ENCODE data around the gene HBM.

The HBM gene

GRCh38 chr16:165539-166374, at the start of gene HBM:
HBM (plus strand) TSS chr16:165978; CDS start chr16:165998, 20 bp downstream.
- peak within 1 kb of the TSS in 1 of 2 donors; percentile 7 for H3K4me3 ChIP-seq
- intact Hi-C loops (cut with DNase I; ENCODE audit: low total_unique reads), result no loop called here
- peaks cover 14 to 76% of the 10 kb centered on the region in 2 donors for H3K27me3 ChIP-seq
- no peak for DNase-seq
- TF ChIP-seq, protein P1, sequence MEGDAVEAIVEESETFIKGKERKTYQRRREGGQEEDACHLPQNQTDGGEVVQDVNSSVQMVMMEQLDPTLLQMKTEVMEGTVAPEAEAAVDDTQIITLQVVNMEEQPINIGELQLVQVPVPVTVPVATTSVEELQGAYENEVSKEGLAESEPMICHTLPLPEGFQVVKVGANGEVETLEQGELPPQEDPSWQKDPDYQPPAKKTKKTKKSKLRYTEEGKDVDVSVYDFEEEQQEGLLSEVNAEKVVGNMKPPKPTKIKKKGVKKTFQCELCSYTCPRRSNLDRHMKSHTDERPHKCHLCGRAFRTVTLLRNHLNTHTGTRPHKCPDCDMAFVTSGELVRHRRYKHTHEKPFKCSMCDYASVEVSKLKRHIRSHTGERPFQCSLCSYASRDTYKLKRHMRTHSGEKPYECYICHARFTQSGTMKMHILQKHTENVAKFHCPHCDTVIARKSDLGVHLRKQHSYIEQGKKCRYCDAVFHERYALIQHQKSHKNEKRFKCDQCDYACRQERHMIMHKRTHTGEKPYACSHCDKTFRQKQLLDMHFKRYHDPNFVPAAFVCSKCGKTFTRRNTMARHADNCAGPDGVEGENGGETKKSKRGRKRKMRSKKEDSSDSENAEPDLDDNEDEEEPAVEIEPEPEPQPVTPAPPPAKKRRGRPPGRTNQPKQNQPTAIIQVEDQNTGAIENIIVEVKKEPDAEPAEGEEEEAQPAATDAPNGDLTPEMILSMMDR (IDR thresholded peaks at IDR 0.05), result no peak
- peaks cover 10 to 18% (median 16%) of the 10 kb centered on the region in 4 donors for H3K4me1 ChIP-seq
- H3K27ac ChIP-seq, result no peak within 1 kb of the TSS
- H3K36me3 ChIP-seq, result no peaks in the 10 kb centered on the region
- no peaks in the 10 kb centered on the region for H3K9me3 ChIP-seq

GRCh38 chr16:116015-116414, 49.8 kb upstream of the HBM start:
- DNase-seq, result no peak
- TF ChIP-seq, protein P1 (IDR thresholded peaks at IDR 0.05), result no peak
- Histone ChIP-seq H3K9me3 (no peaks in the 10 kb centered on the region), H3K4me3 (no peak overlapping the region), H3K27me3 (no peaks in the 10 kb centered on the region), H3K27ac (no peak overlapping the region), H3K4me1 (peaks cover 0 to 12% (median 7%) of the 10 kb centered on the region in 4 donors), H3K36me3 (peaks cover 10 to 64% (median 20%) of the 10 kb centered on the region in 3 donors)
- intact Hi-C loops (cut with DNase I; ENCODE audit: low total_unique reads), result no loop called here

- TF ChIP-seq, protein P1 (IDR thresholded peaks at IDR 0.05), result peak; percentile 38 to 51
- no peaks in the 10 kb centered on the region for H3K9me3 ChIP-seq
- peaks cover 3 to 51% (median 7%) of the 10 kb centered on the region in 3 donors for H3K36me3 ChIP-seq
- no peak overlapping the region for H3K27ac ChIP-seq
- H3K4me3 ChIP-seq, result no peak overlapping the region
- intact Hi-C loops (cut with DNase I; ENCODE audit: low total_unique reads), result no loop called here
- no peaks in the 10 kb centered on the region for H3K27me3 ChIP-seq
- DNase-seq, result no peak
- H3K4me1 ChIP-seq, result peaks cover 0 to 13% (median 7%) of the 10 kb centered on the region in 4 donors
Measured at GRCh38 chr16:117379-118365, 48.1 kb upstream of the HBM start.

DNA sequence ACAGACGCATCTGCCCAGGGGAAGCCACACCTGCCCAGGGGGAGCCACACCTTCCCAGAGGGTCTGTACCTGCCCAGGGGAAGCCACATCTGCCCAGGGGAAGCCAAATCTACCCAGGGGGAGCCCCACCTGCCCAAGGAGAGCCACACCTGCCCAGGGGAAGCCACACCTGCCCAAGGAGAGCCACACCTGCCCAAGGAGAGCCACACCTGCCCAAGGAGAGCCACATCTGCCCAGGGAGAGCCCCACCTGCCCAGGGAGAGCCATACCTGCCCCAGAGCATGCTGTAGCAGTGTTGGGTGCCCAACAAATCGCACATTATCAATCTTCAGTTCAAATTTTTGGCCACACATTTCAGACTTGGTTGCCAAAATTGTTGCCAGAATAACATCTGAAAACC, 46.9 kb upstream of the HBM start:
- intact Hi-C loops (cut with DNase I; ENCODE audit: low total_unique reads), result no loop called here
- H3K27me3 ChIP-seq, result no peaks in the 10 kb centered on the region
- H3K36me3 ChIP-seq, result peaks cover 0 to 49% (median 12%) of the 10 kb centered on the region in 3 donors
- TF ChIP-seq, protein P1 (IDR thresholded peaks at IDR 0.05), result no peak
- H3K9me3 ChIP-seq, result no peaks in the 10 kb centered on the region
- H3K4me3 ChIP-seq, result no peak overlapping the region
- no peak for DNase-seq
- H3K4me1 ChIP-seq, result peaks cover 0 to 5% (median 0%) of the 10 kb centered on the region in 4 donors
- H3K27ac ChIP-seq, result no peak overlapping the region

DNA sequence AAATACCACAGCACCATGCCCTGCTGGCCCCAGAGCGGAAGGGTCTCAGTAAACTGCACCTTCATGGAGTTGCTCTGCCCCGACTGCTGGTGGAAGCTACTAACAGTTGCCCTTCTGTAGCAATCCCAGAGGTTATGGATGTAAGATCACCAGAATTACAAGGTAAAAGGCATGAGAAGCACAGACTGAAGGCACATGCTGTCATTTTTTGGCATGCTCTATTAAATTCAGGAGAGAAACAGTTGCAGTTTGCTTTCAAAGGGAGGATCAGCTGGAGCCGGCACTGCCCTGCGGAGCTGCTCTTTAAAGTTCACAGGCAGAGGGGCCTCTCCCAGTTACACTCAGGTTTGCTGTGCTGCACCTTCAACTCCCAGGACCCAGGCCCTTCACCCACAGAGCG, 46.5 kb upstream of the HBM start:
- Histone ChIP-seq H3K4me1 (peaks cover 0 to 5% (median 0%) of the 10 kb centered on the region in 4 donors), H3K36me3 (peaks cover 0 to 48% (median 12%) of the 10 kb centered on the region in 3 donors), H3K27me3 (no peaks in the 10 kb centered on the region), H3K27ac (no peak overlapping the region), H3K9me3 (no peaks in the 10 kb centered on the region), H3K4me3 (no peak overlapping the region)
- TF ChIP-seq, protein P1 (IDR thresholded peaks at IDR 0.05), result no peak
- DNase-seq, result no peak
- intact Hi-C loops (cut with DNase I; ENCODE audit: low total_unique reads), result no loop called here

Measured in tibial artery (tissue), 4 donors.